ENCODE measurements around the gene AKT1.
A peak's percentile ranks its signal among the peaks of the same experiment; 100 is the strongest.
"Not testable (repeated sequence)": the region's sequence is repeated elsewhere in the genome, so short reads cannot be mapped to it uniquely, and the experiment has no call there.

The AKT1 gene

GRCh38 chr14:104794993-104795780 is at the start of gene AKT1:
Gene AKT1, minus strand, starts transcription at chr14:104795748. Its CDS starts 3,105 bp downstream, at chr14:104792643.
- DNase-seq = no peak

- DNase-seq = no peak
Measured at GRCh38 chr14:104845033-104845666, 49.6 kb upstream of the AKT1 start.

- no peak for DNase-seq
Measured at GRCh38 chr14:104844306-104845032, 48.9 kb upstream of the AKT1 start.

- no peak for DNase-seq
Measured at GRCh38 chr14:104843442-104844305, 48.1 kb upstream of the AKT1 start.

- no peak for DNase-seq
Measured at GRCh38 chr14:104843006-104843405, 47.5 kb upstream of the AKT1 start.

GRCh38 chr14:104841730-104842129 is 46.2 kb upstream of the AKT1 start:
- no peak for DNase-seq

- not testable (repeated sequence) for DNase-seq
Measured at GRCh38 chr14:104836171-104836935, 40.8 kb upstream of the AKT1 start.

- no peak for DNase-seq
Measured at GRCh38 chr14:104830781-104831180, 35.2 kb upstream of the AKT1 start.

- peak; percentile 52 for DNase-seq
Measured at GRCh38 chr14:104827177-104828055, 31.9 kb upstream of the AKT1 start.

- no peak for DNase-seq
Measured at GRCh38 chr14:104826861-104827176, 31.3 kb upstream of the AKT1 start.

GRCh38 chr14:104826189-104826860 is 30.8 kb upstream of the AKT1 start:
- DNase-seq = peak; percentile 79

- no peak for DNase-seq
Measured at GRCh38 chr14:104824353-104824997, 28.9 kb upstream of the AKT1 start.

GRCh38 chr14:104822821-104823615 is 27.5 kb upstream of the AKT1 start:
- DNase-seq = no peak

GRCh38 chr14:104821971-104822608 is 26.5 kb upstream of the AKT1 start:
- no peak for DNase-seq

GRCh38 chr14:104821229-104821945 is 25.8 kb upstream of the AKT1 start:
- no peak for DNase-seq

- DNase-seq = peak; percentile 77
Measured at GRCh38 chr14:104820669-104821228, 25.2 kb upstream of the AKT1 start.

- no peak for DNase-seq
Measured at GRCh38 chr14:104819361-104819781, 23.8 kb upstream of the AKT1 start.
